ENCODE measurements around the gene EYA2. TPM values are rescaled to one million over a fixed set of nuclear protein-coding genes. Genes with fewer than 3 reads are reported as not detected.

The EYA2 gene
- polyA plus RNA-seq, 3 donors = 0.04 to 0.16 TPM; not detected in 1

DNA sequence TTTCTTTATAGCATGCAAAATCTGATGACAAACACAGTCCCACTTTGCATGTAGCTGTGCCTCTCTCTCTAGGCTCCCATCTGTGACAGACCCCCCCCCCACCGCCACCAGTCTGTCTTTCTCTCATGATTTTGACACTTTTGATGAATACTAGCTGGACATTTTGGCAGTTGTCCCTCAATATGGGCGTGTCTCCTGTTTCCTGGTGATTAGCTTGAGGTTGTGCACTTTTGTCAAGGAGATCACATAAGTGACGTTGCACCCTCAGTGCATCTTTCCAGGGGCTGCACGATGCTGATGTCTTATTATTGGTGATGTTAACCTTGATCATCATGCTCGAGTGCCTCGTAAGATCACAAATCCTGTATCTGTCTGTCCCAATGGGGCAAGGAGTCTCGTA lies 155.1 kb downstream of the EYA2 start:
- no peak overlapping the region for H3K4me2 ChIP-seq (replicated peaks; ENCODE audit: extremely low read depth, low read length, poor library complexity, severe bottlenecking)
- H3K27me3 ChIP-seq (ENCODE audit: control insufficient read depth in 2 of 2, insufficient read depth in 2 of 2, low read length in 2 of 2) = no peaks in the 10 kb centered on the region
- intact Hi-C loops (cut with micrococcal nuclease) = no loop called here
- peaks cover 5 to 15% (median 15%) of the 10 kb centered on the region in 3 donors for H3K27me3 Mint-ChIP-seq (ENCODE audit: low read depth in 3 of 3)
- peaks cover 0 to 5% of the 10 kb centered on the region in 2 donors for H3K9me3 ChIP-seq (replicated peaks in 1 of 2; ENCODE audit: control insufficient read depth in 1 of 2, insufficient read depth in 1 of 2, low read length in 2 of 2)
- peaks cover 3 to 15% (median 5%) of the 10 kb centered on the region in 7 donors for H3K9me3 Mint-ChIP-seq
- no peaks in the 10 kb centered on the region for H3K4me1 ChIP-seq (ENCODE audit: control insufficient read depth in 1 of 2, insufficient read depth in 2 of 2, low read length in 2 of 2)
- H3K36me3 Mint-ChIP-seq = no peaks in the 10 kb centered on the region
- TF ChIP-seq, protein P1, sequence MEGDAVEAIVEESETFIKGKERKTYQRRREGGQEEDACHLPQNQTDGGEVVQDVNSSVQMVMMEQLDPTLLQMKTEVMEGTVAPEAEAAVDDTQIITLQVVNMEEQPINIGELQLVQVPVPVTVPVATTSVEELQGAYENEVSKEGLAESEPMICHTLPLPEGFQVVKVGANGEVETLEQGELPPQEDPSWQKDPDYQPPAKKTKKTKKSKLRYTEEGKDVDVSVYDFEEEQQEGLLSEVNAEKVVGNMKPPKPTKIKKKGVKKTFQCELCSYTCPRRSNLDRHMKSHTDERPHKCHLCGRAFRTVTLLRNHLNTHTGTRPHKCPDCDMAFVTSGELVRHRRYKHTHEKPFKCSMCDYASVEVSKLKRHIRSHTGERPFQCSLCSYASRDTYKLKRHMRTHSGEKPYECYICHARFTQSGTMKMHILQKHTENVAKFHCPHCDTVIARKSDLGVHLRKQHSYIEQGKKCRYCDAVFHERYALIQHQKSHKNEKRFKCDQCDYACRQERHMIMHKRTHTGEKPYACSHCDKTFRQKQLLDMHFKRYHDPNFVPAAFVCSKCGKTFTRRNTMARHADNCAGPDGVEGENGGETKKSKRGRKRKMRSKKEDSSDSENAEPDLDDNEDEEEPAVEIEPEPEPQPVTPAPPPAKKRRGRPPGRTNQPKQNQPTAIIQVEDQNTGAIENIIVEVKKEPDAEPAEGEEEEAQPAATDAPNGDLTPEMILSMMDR (IDR thresholded peaks at IDR 0.05) = no peak
- no peaks in the 10 kb centered on the region for H3K4me1 Mint-ChIP-seq
- no peak overlapping the region for H3K27ac Mint-ChIP-seq
- H3K4me3 ChIP-seq (replicated peaks in 1 of 3; ENCODE audit: low read depth in 2 of 3, low read length in 3 of 3) = no peak overlapping the region
- no peak for DNase-seq
- no peaks in the 10 kb centered on the region for H4K20me1 ChIP-seq (ENCODE audit: insufficient read depth, low read length)
- 70% methylated on average over 4 of the region's 7 CpGs for WGBS (ENCODE audit: insufficient coverage)
- no peaks in the 10 kb centered on the region for H3K36me3 ChIP-seq (replicated peaks in 1 of 2; ENCODE audit: control insufficient read depth in 1 of 2, insufficient read depth in 2 of 2, low read length in 2 of 2)
- H2AFZ ChIP-seq (ENCODE audit: insufficient read depth, low read depth, low read length, poor library complexity, severe bottlenecking) = no peak overlapping the region
- H3K27ac ChIP-seq (ENCODE audit: low read depth in 1 of 2, low read length in 2 of 2) = no peak overlapping the region
- no peak overlapping the region for H3K9ac ChIP-seq (ENCODE audit: insufficient read depth, low read length, poor library complexity, severe bottlenecking)
- H3K79me2 ChIP-seq (ENCODE audit: insufficient read depth, low read length) = no peaks in the 10 kb centered on the region
- H3K4me3 Mint-ChIP-seq = no peak overlapping the region

DNA sequence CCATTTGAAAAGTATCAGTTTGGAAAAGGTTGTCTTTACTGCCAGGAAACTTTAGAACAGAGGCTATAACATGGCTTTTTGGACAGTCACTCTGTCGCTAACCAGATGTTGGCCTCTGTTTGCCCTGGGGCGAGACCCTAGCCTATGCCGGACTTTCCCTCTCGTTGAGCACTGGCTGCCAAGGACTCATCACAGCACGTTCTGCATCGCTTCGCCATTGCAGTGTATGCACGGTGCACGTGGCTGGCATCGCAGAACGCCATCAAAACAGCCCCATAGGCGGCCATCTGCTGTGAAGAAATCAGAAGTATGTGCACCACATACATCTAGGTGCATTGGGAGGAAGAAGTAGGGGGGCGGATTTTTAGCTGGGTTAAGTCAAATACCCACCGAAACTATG lies 156.4 kb downstream of the EYA2 start:
- H3K79me2 ChIP-seq (ENCODE audit: insufficient read depth, low read length) = no peaks in the 10 kb centered on the region
- 84% methylated on average over 8 of the region's 14 CpGs for WGBS (ENCODE audit: insufficient coverage)
- Mint-ChIP-seq H3K36me3 (no peaks in the 10 kb centered on the region), H3K4me1 (no peaks in the 10 kb centered on the region), H3K27me3 (ENCODE audit: low read depth in 3 of 3) (peaks cover 7 to 17% (median 13%) of the 10 kb centered on the region in 3 donors), H3K4me3 (no peak overlapping the region), H3K27ac (no peak overlapping the region), H3K9me3 (peaks cover 0 to 9% (median 1%) of the 10 kb centered on the region in 7 donors)
- H3K36me3 ChIP-seq (replicated peaks in 1 of 2; ENCODE audit: control insufficient read depth in 1 of 2, insufficient read depth in 2 of 2, low read length in 2 of 2) = no peaks in the 10 kb centered on the region
- H3K27ac ChIP-seq (ENCODE audit: low read depth in 1 of 2, low read length in 2 of 2) = no peak overlapping the region
- H3K4me1 ChIP-seq (ENCODE audit: control insufficient read depth in 1 of 2, insufficient read depth in 2 of 2, low read length in 2 of 2) = no peaks in the 10 kb centered on the region
- TF ChIP-seq, protein P1 (IDR thresholded peaks at IDR 0.05) = no peak
- H3K9ac ChIP-seq (ENCODE audit: insufficient read depth, low read length, poor library complexity, severe bottlenecking) = no peak overlapping the region
- H4K20me1 ChIP-seq (ENCODE audit: insufficient read depth, low read length) = no peaks in the 10 kb centered on the region
- no peak overlapping the region for H3K4me3 ChIP-seq (replicated peaks in 1 of 3; ENCODE audit: low read depth in 2 of 3, low read length in 3 of 3)
- H3K27me3 ChIP-seq (ENCODE audit: control insufficient read depth in 2 of 2, insufficient read depth in 2 of 2, low read length in 2 of 2) = no peaks in the 10 kb centered on the region
- no peak for DNase-seq
- H3K4me2 ChIP-seq (replicated peaks; ENCODE audit: extremely low read depth, low read length, poor library complexity, severe bottlenecking) = no peak overlapping the region
- intact Hi-C loops (cut with micrococcal nuclease) = no loop called here
- H2AFZ ChIP-seq (ENCODE audit: insufficient read depth, low read depth, low read length, poor library complexity, severe bottlenecking) = no peak overlapping the region
- H3K9me3 ChIP-seq (replicated peaks in 1 of 2; ENCODE audit: control insufficient read depth in 1 of 2, insufficient read depth in 1 of 2, low read length in 2 of 2) = no peaks in the 10 kb centered on the region

Data from CD14-positive monocyte (primary cell).